Frontal cortex (tissue), 4 donors: Measurements from ENCODE around the gene PAX7. TPM values are rescaled to one million over a fixed set of nuclear protein-coding genes. Genes with fewer than 3 reads are reported as not detected.

ENCODE experiments used
- DNase-seq, 2 donors: peaks; one replicate each; pipeline ENCODE4 v3.0.0; 2012; ENCODE audit warnings: low spot score in 2 of 2
- FAIRE-seq: peaks from 2 replicates; lab custom pipeline; 2012; peaks lifted over from hg19 to GRCh38; lab: Jason Lieb, UNC
- small RNA-seq: library from RNA; depleted of rRNA; stranded (forward); fragments of <200 nt; gene quantifications from one replicate; pipeline ENCODE3, GENCODE V24; 2014
- total RNA-seq: library from RNA; depleted of rRNA; stranded (reverse); fragments of >200 nt; gene quantifications from one replicate; pipeline ENCODE4 v1.2.3, GENCODE V29; 2014
- donor health status: control.
- donor health status: control.
- donor health status: control.

Gene PAX7
- total RNA-seq, 1 donor from 2014 or later, result under 0.01 TPM

- no peak for DNase-seq
- no peak for FAIRE-seq
These were observed 147.8 kb downstream of the PAX7 start for GRCh38 chr1:18778437-18778836.

GRCh38 chr1:18781031-18781430 is 150.4 kb downstream of the PAX7 start:
- FAIRE-seq (no peak), DNase-seq (no peak)

DNA sequence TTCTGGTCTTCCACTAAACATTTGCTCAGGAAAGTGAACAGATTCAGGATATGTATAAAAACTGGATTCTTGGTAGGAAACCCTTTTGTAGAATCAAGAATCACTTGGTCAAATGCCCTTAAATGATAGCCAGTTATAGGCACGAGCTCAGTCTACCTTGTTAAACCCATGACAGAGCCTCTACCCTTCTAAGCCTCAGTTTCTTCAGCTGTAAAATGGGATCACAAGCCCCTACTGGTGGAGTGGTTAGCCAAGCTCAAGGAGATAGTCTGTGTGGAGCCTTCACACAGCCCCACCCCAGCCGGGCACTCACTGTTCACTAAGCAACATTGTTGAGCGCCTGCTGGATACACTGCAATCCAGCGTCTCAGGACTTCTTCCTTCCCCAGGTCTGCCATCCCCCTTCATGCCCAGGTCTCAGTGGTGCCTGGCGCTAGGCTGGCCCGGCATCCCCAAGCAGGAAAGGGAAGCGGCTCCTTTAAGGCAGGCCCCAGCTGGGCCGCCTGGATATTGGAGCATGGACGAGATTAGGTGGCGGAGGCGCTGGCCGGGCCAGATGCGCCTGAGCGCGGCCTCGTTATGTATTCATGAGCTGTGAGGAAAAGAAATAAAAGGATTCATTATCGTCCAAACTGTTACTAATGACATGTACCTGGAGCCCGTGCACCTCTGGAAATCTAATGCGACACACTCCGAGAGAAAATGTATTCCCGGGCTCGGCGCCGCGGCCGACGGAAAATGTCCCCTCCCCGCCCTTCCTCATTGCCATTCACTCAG is 153.2 kb downstream of the PAX7 start:
- FAIRE-seq (no peak), DNase-seq (peak in 1 of 2 donors; percentile 32)

GRCh38 chr1:18784482-18784831 is 153.8 kb downstream of the PAX7 start:
- DNase-seq (no peak), FAIRE-seq (no peak)

- FAIRE-seq (no peak), DNase-seq (no peak)
These were observed 155.5 kb downstream of the PAX7 start for GRCh38 chr1:18786149-18786548.

DNA sequence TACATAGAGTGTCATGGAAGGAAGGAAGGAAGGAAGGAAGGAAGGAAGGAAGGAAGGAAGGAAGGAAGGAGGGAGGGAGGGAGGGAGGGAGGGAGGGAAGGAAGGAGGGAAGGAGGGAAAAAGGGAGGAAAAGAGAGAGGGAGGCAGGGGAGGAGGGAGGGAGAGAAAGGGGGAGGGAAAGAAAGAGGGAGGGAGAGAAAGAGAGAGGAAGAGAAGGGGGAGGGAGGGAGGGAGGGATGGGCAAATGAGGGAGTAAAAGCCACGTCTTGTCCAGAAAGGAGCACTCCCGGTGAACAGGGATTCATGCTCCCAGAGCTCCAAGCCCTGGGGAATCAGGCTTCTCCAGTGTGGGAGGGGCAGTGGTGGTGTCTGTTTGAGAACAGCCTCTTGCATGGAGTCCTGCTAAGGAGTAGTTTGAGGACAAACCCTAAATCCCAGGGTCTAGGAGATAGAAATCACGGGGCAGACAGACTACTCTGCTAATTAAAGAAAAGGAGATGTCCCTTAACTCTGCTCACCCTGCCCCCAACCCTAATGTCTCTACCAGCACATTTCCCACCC is 157.3 kb downstream of the PAX7 start:
- FAIRE-seq, result no peak
- DNase-seq, result no peak

DNA sequence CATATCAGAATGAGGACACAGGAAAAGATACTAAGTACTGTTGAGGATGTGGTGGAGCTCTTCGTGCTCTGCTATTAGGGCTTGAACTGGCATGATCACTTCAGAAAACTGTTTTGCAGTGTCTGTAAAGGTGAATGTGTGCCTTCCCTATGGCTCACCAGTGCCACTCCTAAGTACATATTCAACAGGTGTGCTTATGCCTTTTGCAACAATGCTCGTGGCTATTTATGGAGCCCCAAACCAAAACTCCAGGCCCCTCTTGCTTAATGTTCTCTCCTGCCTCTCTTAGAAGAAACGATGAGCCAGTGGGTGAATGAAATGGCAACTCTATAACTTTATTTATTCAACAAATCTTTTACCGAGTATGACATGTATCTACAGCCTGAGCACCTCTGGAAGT is 158.6 kb downstream of the PAX7 start:
- DNase-seq (no peak), FAIRE-seq (no peak)

- FAIRE-seq (no peak), DNase-seq (no peak)
These were observed 162.1 kb downstream of the PAX7 start for GRCh38 chr1:18792747-18793146.

GRCh38 chr1:18793164-18793563 is 162.5 kb downstream of the PAX7 start:
- no peak for FAIRE-seq
- no peak for DNase-seq

DNA sequence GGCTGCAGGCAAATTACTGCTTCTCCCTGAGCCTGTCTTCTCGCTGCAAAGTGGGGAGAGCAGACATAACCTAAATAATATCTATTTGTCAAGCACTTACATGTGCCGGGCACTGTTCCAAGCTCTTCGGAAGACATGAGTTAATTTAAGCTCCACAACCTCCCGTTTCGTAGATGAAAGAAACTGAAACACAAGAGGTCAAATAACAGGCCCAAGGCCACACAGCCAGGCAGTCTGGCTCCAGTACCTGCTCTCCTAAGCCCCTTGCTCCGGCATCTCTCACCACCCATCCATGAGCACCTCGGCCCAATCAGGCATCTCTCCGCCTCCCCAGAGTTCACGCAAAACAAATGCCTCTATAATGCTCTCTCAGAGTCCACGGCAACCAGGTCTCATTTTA is 163.4 kb downstream of the PAX7 start:
- DNase-seq, result no peak
- no peak for FAIRE-seq

GRCh38 chr1:18794561-18794960 is 163.9 kb downstream of the PAX7 start:
- DNase-seq (no peak), FAIRE-seq (no peak)

DNA sequence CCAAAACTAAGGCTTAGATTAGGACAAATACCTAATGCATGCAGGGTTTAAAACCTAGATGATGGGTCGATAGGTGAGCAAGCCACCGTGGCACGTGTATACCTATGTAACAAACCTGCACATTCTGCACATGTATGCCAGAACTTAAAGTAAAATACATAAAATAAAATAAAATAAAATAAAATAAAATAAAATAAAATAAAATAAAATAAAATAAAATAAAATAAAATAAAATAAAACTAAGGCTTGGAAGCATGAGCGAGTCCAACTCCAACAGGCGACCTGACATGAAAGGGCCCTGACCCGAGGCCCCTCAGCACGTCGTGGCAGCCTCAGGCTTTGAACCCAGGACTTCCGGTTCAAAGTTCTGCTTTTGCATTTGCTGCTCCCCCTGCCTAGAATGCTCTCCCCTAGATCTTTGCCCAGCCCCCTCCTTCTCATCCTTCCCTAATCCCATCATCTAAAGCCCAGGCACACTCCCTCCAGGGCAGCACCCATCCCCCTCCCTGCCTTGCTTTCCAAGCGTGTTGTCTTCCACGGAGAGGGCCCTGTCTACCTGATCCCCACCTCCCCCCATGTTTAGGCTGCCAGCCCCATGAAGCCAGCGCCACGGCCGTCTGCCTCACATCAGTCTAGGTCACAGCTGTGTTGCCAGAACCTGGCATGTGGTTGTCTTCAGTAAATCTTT is 164.5 kb downstream of the PAX7 start:
- FAIRE-seq, result no peak
- DNase-seq, result no peak

- FAIRE-seq (no peak), DNase-seq (no peak)
These were observed 166.3 kb downstream of the PAX7 start for GRCh38 chr1:18796950-18797349.

Small RNAs within 50 kb of the gene (small RNA-seq; reads per million reads assigned to genes)
- not detected for gene AL031737.1

Other genes with a start within 250 kb of the PAX7 start
- gene KLHDC7A, start 149.9 kb upstream of the PAX7 start, total RNA-seq, result under 0.01 TPM
- gene TAS1R2, start 228.8 kb downstream of the PAX7 start, total RNA-seq, result not detected